ENCODE data around the gene SLC66A2. TPM values are rescaled to one million over a fixed set of nuclear protein-coding genes. Genes with fewer than 3 reads are reported as not detected.
"Not testable (repeated sequence)": the region's sequence is repeated elsewhere in the genome, so short reads cannot be mapped to it uniquely, and the experiment has no call there.

Gene SLC66A2
- 23.4 TPM for polyA plus RNA-seq (ENCODE audit: insufficient read length)

DNA sequence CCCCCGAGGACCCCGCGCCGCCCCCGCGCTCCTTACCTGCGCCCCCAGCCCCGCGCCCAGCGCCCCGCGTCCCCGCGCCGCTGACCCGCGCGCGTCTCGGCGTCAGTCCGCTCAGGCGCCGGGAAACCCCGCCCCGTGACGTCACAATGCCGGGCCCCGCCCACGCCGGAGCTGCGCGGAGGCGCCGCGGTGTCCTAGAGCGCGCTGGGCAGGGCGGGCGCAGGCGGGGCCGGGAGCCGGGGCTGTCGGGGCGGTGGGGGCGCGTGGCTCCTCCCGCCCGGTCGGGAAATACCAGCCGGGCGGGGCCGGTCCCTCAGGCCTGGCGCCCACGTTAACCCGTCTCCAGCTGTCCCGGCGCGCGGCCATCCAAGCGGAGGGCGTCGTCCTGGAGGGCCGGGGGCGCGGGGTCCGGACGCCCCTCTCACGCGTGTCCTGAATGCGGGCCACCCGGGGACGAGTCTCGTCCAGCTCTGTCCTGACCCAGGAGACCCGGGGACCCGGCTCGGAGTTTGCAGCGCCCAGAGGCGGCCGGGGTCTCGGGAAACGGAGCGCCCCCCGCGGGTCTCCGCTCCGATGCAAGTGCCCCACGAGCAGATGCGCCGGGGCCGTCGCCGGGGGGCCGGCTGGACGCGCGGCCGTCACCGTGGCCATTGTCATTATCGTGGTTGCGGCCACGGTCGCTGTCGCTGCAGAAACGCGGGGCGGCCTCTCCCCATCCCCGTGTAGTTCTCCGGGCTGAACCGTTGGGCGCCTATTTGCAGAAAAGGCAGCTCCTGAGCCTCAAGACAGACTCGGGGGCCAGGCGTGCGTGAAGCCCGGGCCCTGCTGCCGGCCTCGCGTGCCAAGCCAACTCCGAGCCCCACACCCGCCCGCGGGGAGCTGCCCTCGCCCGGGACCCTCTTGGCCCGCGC lies at the start of gene SLC66A2:
Gene SLC66A2, minus strand, starts transcription at position 109 of the 911 bp plus-strand sequence. CDS start 727 bp downstream, outside the sequence.
- DNase-seq (ENCODE audit: low read depth): peak; percentile 48

DNA sequence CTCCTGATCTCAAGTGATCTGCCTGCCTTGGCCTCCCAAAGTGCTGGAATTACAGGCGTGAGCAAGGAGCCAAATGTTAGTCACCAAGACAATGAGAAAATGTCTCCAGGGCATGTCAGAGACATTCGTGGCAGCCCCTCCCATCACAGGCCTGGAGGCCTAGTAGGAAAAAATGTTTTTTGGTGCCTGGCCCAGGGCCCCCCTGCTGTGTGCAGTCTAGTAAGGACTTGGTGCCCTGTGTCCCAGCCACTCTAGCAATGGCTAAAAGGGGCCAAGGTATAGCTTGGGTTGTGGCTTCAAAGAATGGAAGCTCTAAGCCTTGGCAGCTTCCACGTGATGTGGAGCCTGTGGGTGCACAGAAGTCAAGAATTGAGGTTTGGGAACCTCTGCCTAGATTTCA lies 49.4 kb upstream of the SLC66A2 start:
- DNase-seq (ENCODE audit: low read depth): no peak

DNA sequence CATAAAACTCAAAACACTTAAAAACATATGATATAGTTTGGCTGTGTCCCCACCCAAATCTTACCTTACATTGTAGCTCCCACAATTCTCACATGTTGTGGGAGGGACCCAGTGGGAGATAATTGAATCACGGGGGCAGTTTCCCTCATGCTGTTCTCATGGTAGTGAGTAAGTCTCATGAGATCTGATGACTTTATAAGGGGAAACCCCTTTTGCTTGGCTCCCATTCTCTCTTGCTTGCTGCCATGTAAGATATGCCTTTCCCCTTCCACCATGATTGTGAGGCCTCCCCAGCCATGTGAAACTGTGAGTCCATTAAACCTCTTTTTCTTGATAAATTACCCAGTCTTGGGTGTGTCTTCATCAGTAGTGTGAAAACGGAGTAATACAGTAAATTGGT lies 48.2 kb upstream of the SLC66A2 start:
- not testable (repeated sequence) for DNase-seq (ENCODE audit: low read depth)

DNA sequence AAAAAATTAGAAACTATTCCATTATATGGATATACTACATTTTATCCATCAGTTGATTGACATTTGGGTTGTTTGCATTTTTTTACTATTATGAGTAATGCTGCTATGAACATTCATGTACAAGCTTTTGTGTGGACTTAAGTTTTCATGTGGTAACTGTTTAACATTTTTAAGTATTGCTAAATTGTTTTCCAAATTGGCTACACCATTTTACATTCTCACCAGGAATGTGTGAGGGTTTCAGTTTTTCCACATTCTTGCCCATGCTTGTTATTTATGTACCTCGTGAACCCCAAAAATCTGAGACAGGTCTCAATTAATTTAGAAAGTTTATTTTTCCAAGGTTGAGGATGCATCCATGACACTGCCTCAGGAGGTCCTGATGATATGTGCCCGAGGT lies 40.0 kb upstream of the SLC66A2 start:
- no peak for DNase-seq (ENCODE audit: low read depth)

DNA sequence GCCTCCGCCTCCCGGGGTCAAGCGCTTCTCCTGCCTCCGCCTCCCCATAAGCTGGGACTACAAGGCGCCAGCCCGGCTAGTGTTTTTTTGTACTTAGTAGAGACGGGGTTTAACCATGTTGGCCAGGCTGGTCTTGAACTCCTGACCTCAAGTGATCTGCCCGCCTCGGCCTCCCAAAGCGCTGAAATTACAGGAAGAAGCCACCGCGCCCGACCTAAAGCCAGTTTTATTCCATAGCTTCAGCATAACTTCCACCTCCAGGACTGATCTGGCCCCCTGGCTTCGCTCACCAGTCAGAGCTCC lies 37.7 kb upstream of the SLC66A2 start:
- DNase-seq (ENCODE audit: low read depth): no peak

DNA sequence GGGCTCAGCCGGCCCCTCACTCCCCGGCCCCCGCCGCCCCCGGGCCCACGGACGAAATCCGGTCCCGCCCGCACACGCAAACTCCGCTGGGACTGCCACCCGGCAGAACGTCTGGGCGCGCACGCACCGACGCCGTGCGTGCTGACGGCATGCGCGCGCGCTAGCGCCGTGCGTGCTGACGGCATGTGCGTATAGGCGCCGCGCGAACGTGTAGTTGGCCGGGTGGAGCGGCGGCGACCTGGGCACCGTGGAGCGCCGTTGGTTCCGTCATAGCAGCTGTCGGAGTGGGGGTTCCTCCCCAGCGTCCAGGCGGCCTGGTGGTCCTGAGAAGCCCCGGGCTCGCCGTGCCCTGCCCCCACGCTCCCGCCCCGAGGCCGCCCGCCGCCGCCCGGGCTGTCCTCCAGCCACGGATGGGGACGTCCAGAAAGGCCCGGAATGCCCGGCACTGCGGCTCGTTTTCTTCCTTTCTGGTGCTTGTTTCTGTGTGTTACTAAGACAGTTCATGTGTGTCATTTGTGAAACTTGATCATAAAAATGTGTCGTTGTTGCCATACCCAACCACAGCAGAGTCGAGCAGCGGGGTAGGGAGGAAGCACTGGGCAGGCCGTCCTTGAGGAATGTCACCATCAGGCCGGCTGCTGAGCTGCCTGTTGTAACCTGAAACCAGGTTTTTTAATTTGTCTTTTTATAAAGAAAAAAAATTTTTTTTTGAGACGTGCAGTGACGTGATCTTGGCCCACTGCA lies 37.2 kb upstream of the SLC66A2 start, which contains the start of gene TXNL4A:
Gene TXNL4A, minus strand, starts transcription at position 113 of the 744 bp plus-strand sequence. CDS start 171 bp downstream, outside the sequence.
- peak; percentile 78 for DNase-seq (ENCODE audit: low read depth)

DNA sequence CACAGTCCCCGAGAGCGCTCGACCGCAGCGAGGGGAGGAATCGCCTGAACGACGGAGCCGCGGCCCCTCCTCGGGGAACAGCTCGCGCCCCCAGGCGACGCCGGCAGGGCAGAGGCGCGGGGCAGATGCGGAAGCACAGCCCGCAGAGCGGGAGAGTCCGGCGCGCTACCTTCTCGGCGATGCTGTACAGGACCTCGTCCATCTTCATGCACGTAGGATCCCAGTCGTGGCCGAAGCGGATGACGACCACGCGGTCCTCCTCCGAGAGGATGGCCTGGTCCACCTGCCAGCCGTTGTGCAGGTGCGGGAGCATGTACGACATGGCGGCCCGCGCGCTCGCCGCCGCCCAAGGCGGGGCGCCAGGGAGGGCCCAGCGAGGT lies 36.6 kb upstream of the SLC66A2 start:
- DNase-seq (ENCODE audit: low read depth): no peak

DNA sequence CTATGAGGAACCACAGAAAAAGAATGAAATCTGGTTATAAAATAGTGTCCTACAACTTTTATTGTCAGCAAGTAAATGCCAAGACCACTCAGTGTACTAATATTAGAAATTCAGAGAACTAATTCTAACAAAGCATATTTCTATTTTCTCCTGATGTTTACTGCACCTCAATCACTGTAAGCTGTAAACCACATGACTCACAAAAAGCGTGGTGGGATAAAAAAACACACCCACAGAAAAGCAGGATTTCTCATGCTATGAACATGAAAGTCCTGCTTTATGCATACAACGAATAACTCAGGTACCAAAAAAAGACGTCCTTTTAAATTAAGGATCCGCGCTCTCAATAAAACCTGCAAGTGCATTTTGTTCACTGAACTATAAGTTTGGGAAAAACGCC lies 36.1 kb upstream of the SLC66A2 start:
- no peak for DNase-seq (ENCODE audit: low read depth)

DNA sequence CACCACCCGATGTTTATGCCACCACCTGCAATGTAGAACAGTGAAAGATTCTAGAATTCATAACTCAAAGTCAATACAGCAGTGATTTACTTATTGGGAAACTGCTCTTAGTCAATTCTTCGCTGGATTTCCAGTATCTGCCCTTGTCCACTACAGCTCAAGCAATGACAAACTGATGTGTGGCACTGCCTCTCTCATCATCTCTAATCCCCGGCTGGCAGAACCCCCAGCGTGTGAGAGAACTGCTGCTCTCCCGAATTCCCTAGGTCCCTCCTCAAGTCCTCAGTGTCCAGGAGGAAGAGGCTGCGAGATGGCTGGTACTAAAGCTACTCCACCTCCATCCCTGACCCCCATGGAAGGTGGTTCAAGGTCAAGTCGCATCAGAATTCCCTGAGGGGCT lies 35.3 kb upstream of the SLC66A2 start:
- DNase-seq (ENCODE audit: low read depth): no peak

DNA sequence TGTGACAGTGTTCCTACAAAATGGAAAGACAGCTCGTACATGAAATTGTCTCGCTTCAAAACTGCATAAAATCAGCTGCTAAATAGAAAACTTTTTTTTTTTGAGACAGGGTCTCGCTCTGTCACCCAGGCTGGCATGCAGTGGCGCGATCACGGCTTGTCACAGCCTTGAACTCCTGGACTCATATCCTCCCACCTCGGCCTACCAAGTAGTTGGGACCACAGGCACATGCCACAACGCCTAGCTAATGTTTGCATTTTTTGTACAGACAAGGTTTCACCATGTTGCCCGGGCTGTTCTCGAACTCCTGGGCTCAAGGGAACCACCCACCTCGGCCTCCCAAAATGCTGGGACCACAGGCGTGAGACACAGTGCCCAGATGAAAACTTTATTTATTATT lies 33.7 kb upstream of the SLC66A2 start:
- DNase-seq (ENCODE audit: low read depth): no peak

DNA sequence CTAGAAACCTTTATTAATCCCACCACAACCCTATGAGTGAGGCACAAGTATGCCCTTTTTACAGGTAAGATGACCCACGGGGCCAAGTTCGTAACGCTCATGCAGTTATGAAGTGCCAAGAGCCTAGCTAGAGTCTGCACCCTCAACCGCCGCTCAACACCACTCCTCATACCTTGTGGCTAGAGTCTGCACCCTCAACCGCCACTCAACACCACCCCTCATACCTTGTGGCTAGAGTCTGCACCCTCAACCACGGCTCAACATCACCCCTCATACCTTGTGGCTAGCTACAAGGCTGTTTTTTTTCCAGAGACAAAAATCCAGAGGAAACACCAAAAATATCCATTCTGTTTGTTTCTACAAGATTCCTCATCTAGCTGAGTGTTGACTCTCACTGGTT lies 32.3 kb upstream of the SLC66A2 start:
- no peak for DNase-seq (ENCODE audit: low read depth)

DNA sequence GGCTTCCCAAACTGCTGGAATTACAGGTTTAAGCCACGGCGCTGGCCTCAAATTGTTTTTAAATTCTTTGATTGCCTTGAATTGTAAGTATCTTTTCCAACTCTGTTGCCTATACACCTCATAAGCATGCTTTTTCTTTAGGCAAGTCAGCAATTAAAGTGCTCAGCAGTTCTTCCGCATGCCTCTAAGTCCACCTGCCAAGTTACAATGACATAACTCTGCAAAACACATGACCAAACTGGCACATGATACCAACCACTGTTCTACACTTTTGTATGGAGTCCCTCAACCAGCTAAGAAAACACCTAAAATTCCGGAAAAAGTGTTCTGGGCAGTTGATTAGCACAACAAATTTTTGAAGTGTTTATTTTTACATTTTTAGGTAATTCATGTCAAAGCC lies 31.8 kb upstream of the SLC66A2 start:
- no peak for DNase-seq (ENCODE audit: low read depth)

DNA sequence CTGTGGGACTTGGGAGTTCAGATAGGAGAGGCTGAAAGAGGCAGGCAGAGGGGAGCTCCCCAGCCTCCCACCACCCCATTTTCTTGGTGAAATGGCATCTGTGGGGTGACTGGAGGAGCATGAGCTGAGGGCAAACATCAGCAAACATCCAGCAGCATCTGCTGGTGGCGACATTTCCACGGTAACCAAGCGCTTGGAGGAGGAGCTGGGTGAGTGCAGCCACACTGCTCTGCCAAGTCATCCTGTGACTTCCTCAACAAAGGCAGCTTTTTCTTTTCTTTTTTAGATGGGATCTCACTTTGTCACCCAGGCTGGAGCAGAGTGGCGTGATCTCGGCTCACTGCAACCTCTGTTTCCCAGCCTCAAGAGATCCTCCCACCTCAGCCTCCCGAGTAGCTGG lies 31.3 kb upstream of the SLC66A2 start:
- no peak for DNase-seq (ENCODE audit: low read depth)

DNA sequence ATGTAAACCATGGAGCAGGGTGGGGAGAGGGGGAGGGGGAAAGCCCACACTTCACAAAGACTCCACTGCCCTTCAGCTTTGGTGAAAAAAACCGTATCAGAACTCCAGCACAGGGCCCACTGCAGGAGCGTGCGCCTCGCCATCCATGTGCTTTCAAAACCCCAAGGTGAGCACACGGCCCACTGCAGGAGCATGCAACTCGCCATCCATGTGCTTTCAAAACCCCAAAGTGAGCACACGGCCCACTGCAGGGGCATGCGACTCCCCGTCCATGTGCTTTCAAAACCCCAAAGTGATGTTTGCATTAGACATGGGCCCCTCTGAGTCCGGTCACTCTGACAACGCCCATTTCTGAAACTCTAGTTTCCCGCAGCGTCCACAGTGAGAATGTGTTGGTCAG lies 29.1 kb upstream of the SLC66A2 start:
- no peak for DNase-seq (ENCODE audit: low read depth)

DNA sequence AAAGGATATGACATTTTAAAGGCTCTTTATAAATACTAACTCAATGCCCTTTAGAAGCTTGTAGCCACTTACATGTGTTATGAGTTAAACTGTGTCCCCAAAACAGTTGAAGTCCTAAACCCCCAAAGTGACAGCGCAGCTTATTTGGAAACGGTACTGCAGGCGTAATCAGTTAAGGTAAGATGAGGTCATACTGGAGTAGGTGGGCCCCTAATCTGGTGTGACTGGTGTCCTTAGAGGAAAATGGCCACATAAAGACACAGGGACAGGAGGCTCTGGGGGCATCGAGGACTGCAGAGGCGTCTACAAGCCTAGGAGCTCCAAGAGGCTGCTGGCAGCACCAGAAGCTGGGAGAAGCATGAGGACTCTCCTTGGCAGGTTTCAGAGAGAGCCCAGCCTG lies 28.4 kb upstream of the SLC66A2 start:
- no peak for DNase-seq (ENCODE audit: low read depth)

DNA sequence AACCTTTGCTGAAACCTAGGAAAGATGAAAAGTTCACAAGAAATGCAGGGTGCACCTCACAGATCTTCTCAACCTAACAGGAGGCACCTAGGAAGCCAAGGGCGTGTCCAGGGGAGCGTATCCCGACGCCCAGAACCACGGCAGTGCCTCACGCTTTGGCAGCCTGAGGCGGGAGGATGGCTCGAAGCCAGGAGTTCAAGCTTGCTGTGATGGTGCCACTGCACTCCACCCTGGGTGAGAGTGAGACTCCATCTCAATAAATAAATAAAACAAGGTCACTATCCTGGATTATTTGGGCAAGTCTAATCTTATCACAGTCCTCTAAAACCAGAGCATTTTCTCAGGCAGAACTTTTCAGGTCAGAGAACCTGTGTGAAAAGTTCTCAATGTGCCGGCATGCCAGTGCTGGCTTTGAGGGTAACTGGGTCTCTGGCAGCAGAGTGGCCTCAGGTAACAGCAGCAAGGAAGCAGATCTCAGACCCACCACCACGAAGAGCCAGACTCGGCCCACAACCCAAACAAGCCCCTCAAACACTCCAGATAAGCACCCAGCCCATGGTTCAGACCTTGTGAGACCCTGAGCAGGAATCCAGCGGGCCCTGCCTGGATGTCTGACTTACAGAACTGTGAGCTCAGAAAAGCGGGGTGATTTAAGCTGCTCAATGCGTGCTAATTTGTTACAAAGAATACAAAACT lies 24.7 kb upstream of the SLC66A2 start:
- DNase-seq (ENCODE audit: low read depth): no peak

DNA sequence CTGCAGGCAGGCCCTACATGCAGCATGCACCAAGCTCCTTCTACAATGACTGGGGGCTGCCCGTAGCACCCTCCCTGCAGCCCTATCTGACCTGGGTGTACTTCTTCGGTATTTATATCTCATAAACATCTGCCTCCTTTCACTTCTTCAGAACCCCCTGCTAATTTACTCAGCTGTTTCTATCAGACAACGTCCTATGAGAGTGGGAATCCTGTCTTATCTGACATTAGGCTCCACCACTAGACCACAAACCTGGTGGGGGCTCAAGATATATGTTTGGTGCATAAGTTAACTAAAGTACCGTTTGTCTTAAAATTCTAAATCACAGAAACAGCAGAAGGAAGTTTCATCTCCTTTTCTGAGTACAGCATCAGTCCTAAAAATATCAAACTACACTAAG lies 23.6 kb upstream of the SLC66A2 start:
- no peak for DNase-seq (ENCODE audit: low read depth)

DNA sequence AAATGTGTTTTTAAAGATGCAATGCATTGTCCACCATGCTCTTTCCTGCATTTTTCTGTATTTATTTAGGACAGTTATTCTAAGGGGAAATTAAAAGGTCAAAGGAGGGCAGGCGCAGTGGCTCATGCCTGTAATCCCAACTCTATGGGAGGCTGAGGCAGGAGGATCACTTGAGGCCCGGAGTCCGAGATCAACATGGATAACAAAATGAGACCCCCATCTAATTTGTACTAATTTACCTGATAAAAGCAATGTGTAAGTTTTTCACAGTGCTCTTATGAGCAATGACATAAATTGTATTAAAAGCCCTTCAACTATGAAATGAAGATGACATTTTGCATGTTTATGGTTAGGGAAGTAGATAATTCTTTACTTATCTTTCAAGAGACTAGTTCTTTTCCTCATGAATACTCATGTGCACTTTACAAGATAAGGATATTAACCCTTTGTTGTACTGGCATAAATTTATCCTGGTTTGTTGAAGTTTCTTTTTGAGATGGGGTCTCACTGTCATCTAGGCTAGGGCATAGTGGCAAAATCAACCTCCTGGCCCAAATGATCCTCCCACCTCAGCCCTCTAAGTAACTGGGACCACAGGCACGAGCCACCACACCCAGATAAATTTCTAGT lies 22.7 kb upstream of the SLC66A2 start:
- DNase-seq (ENCODE audit: low read depth): no peak

DNA sequence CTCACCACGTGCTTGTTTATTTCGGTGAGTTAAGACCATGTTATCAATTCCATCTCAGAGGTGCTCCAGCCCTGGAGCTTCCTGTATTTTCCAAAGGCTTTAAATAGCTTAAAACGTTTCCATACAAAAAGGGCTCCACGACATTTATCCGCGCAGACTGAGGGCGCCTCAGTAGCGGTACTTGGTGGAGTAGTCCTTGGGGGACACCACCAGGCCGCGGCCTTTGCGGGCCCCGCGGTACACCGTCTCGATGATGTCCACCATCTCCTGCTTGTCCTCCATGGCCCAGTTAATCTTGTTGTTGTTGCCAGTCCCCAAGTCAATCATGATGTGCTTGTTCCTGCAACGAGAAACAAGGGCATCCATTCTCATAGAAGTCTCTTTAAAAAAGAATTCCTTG lies 22.1 kb upstream of the SLC66A2 start:
- no peak for DNase-seq (ENCODE audit: low read depth)

DNA sequence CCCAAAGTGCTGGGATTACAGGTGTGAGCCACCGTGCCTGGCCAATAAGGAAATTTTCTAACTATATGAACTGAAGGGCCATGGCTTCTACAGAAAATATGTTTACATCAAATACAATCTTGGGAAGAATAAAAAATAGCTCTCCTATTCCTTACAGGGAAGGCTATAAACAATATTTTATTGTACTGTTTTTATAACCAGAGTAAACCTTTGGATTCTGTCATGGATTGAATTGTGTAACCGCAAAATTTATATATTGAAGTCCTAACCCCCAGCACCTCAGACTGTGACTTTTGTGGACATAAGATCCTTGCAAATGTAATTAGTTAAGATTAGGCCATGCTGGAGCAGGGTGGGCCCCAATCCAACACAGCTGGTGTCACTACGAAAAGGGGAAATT lies 21.3 kb upstream of the SLC66A2 start:
- no peak for DNase-seq (ENCODE audit: low read depth)

DNA sequence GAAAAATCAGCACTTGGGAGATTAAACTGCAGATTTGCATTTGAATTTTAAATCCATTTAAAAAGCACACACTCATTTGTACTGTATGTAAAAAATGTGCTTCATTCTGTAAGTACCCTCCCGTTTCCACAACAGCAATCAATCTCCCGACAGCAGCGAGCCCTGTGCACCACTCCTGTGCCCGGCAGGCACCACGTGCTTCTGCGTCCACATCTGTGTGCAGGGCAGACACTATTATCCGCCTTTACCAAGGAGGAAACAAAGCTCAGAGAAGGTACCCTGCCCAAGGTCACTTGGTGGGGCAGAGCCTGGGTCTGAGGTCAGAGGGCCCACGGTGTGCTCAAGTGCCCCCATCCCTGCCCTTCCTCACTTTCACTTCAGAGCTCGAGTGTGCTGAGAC lies 20.5 kb upstream of the SLC66A2 start:
- no peak for DNase-seq (ENCODE audit: low read depth)
